Cardiac fibroblast (primary cell): ENCODE data around the gene PODNL1.
A peak's percentile ranks its signal among the peaks of the same experiment; 100 is the strongest.

Source experiments
- DNase-seq, 2 donors: peaks; one replicate each; pipeline versions ENCODE4 v3.0.0 to v3.0.0-alpha.2; 2010; ENCODE audit warnings: low read depth in 2 of 2
- H3K4me3 ChIP-seq, 2 donors: replicated peaks in 1 of 2; 1 replicate in 1 of 2; 2 replicates in 1 of 2; pipeline ENCODE4 v1.5.1; 2011; ENCODE audit warnings: low read depth in 2 of 2, low read length in 2 of 2, mild to moderate bottlenecking in 2 of 2, moderate library complexity in 1 of 2
- CTCF ChIP-seq: IDR thresholded peaks from one replicate; pipeline ENCODE4 v1.5.1; 2011; ENCODE audit warnings: low read depth, mild to moderate bottlenecking, low read length, inconsistent platforms

Gene PODNL1

GRCh38 chr19:13884726-13885591 lies 53.3 kb downstream of the PODNL1 start:
- no peak for TF ChIP-seq CTCF
- no peak for DNase-seq
- no peak overlapping the region for H3K4me3 ChIP-seq

DNA sequence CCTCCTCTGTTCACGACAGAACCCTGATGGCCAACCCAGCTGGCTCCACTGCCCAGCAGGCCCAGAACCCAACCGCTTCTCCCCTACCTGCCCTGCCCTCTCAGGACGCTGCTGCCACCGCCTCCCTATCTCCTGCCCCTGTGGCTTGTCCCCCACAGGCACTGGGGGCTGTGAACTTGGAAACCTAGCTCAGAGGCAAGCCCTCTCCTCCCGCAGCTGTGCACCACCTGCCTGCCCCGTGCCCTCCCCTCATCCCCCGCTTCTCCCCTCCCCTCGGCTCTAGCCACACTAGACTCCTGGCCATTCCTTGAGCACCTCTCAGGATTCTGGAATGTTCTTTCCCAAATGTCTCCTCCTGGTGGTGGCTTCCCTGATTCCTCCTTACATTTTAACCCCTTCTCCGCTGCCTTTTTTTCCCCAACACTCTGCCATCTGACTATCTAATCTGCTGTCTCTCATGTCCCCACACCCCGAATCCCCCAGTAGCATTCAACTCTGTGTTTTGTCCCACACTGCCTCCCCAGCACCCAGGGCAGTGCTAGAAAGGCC lies 54.6 kb downstream of the PODNL1 start:
- H3K4me3 ChIP-seq = no peak overlapping the region
- no peak for DNase-seq
- TF ChIP-seq CTCF = no peak

GRCh38 chr19:13882836-13883235 lies 55.4 kb downstream of the PODNL1 start:
- DNase-seq = no peak
- TF ChIP-seq CTCF = no peak
- no peak overlapping the region for H3K4me3 ChIP-seq

- TF ChIP-seq CTCF = no peak
- no peak overlapping the region for H3K4me3 ChIP-seq
- DNase-seq = no peak
Measured at GRCh38 chr19:13882419-13882795, 55.8 kb downstream of the PODNL1 start.

DNA sequence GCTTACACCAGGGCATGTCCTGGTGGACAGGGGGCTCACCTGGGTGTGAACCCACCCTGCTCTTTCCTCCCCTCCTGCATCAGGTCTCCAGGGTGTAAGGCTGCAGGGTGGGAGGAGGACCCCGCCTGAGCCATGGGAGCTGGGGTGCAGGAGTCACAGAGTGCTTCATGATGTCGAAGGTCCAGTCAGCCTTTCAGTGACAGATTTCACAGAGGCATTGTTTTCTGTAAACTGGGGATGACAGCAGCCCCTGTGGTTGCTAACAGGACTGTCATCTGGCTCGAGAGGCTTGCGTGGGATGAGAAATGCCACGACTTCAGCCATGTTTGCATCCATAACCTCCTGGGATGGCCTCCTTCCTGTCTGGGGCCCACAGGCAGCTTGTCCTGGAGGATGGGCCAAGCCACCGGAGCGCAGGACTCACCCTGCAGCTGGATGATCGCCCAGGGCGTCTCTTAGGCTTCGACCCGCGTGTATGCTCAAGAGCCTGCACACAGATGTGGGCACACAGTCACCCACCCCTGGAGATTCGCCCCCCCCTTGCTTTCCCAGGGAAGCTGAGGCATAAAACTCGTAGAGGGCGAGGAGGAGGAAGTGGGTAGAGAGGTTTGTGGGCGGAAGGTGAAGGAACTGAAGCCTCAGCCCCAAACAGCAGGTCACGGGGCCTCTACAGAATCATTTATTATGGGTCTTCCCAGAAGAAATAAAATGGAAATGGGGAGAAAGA lies 56.4 kb downstream of the PODNL1 start:
- DNase-seq = peak; percentile 42 to 46
- TF ChIP-seq CTCF = no peak
- H3K4me3 ChIP-seq = no peak overlapping the region

GRCh38 chr19:13881251-13881691 lies 56.9 kb downstream of the PODNL1 start:
- no peak overlapping the region for H3K4me3 ChIP-seq
- no peak for TF ChIP-seq CTCF
- peak in 1 of 2 donors; percentile 19 for DNase-seq
